Osteocyte (in vitro differentiated cells): ENCODE measurements around the gene MAD2L1. TPM values are rescaled to one million over a fixed set of nuclear protein-coding genes. Genes with fewer than 3 reads are reported as not detected.
"Not testable (repeated sequence)": the region's sequence is repeated elsewhere in the genome, so short reads cannot be mapped to it uniquely, and the experiment has no call there.

Source experiments
- DNase-seq: peaks from one replicate; pipeline ENCODE4 v3.0.0; 2021; ENCODE audit warnings: mixed read lengths; ENCODE audit not compliant: unreplicated experiment; ENCODE audit errors: extremely low spot score
- H3K27ac Mint-ChIP-seq: one replicate; pipeline ENCODE4 v1.8.0; 2021; ENCODE audit warnings: mild to moderate bottlenecking, mixed read lengths; ENCODE audit not compliant: unreplicated experiment
- H3K27me3 Mint-ChIP-seq: one replicate; pipeline ENCODE4 v1.8.0; 2021; ENCODE audit warnings: mixed read lengths; ENCODE audit not compliant: unreplicated experiment
- H3K36me3 Mint-ChIP-seq: one replicate; pipeline ENCODE4 v1.8.0; 2021; ENCODE audit warnings: mixed read lengths; ENCODE audit not compliant: unreplicated experiment
- H3K4me1 Mint-ChIP-seq: one replicate; pipeline ENCODE4 v1.8.0; 2021; ENCODE audit warnings: mixed read lengths; ENCODE audit not compliant: unreplicated experiment
- H3K4me3 Mint-ChIP-seq: one replicate; pipeline ENCODE4 v1.8.0; 2021; ENCODE audit warnings: mild to moderate bottlenecking, moderate library complexity, mixed read lengths; ENCODE audit not compliant: unreplicated experiment
- H3K9me3 Mint-ChIP-seq: one replicate; pipeline ENCODE4 v1.8.0; 2021; ENCODE audit warnings: mixed read lengths; ENCODE audit not compliant: unreplicated experiment
- CTCF ChIP-seq: fragments of 200-600 bp; sonication (generic); IDR thresholded peaks from 2 replicates; pipeline ENCODE4 v1.5.0; 2021; ENCODE audit warnings: antibody characterized with exemption, mild to moderate bottlenecking, moderate library complexity
- total RNA-seq: library from RNA; stranded (reverse); gene quantifications from 2 replicates; pipeline ENCODE4 v1.2.1, GENCODE V29; 2021

The MAD2L1 gene
- total RNA-seq, 1 donor from 2014 or later, result 7.7 TPM

GRCh38 chr4:120096508-120097297 lies 30.1 kb upstream of the MAD2L1 start:
- no peak overlapping the region for H3K4me3 Mint-ChIP-seq
- no peaks in the 10 kb centered on the region for H3K27me3 Mint-ChIP-seq
- H3K4me1 Mint-ChIP-seq, result no peaks in the 10 kb centered on the region
- H3K36me3 Mint-ChIP-seq, result no peaks in the 10 kb centered on the region
- no peak for DNase-seq
- no peak overlapping the region for H3K27ac Mint-ChIP-seq
- no peak for TF ChIP-seq CTCF
- H3K9me3 Mint-ChIP-seq, result no peaks in the 10 kb centered on the region

GRCh38 chr4:120088507-120088906 lies 21.9 kb upstream of the MAD2L1 start:
- Mint-ChIP-seq H3K9me3 (peaks cover 12% of the 10 kb centered on the region), H3K36me3 (no peaks in the 10 kb centered on the region), H3K27ac (no peak overlapping the region), H3K27me3 (no peaks in the 10 kb centered on the region), H3K4me1 (no peaks in the 10 kb centered on the region), H3K4me3 (no peak overlapping the region)
- TF ChIP-seq CTCF, result no peak
- no peak for DNase-seq

- not testable (repeated sequence) for DNase-seq, H3K4me3 Mint-ChIP-seq, H3K27ac Mint-ChIP-seq, H3K36me3 Mint-ChIP-seq, H3K4me1 Mint-ChIP-seq, H3K27me3 Mint-ChIP-seq
- H3K9me3 Mint-ChIP-seq, result peaks cover 12% of the 10 kb centered on the region
Measured at GRCh38 chr4:120088066-120088465, 21.4 kb upstream of the MAD2L1 start.

- H3K4me3 Mint-ChIP-seq, result no peak overlapping the region
- no peaks in the 10 kb centered on the region for H3K27me3 Mint-ChIP-seq
- no peak overlapping the region for H3K27ac Mint-ChIP-seq
- DNase-seq, result no peak
- H3K36me3 Mint-ChIP-seq, result no peaks in the 10 kb centered on the region
- H3K4me1 Mint-ChIP-seq, result no peaks in the 10 kb centered on the region
- H3K9me3 Mint-ChIP-seq, result peaks cover 12% of the 10 kb centered on the region
- TF ChIP-seq CTCF, result no peak
Measured at GRCh38 chr4:120085705-120086104, 19.1 kb upstream of the MAD2L1 start.

GRCh38 chr4:120084327-120084726 lies 17.7 kb upstream of the MAD2L1 start:
- Mint-ChIP-seq H3K36me3 (no peaks in the 10 kb centered on the region), H3K4me1 (no peaks in the 10 kb centered on the region), H3K4me3 (no peak overlapping the region), H3K9me3 (peaks cover 12% of the 10 kb centered on the region), H3K27ac (no peak overlapping the region), H3K27me3 (no peaks in the 10 kb centered on the region)
- TF ChIP-seq CTCF, result no peak
- DNase-seq, result no peak
